ENCODE data around the gene SPRR4.

Gene SPRR4

DNA sequence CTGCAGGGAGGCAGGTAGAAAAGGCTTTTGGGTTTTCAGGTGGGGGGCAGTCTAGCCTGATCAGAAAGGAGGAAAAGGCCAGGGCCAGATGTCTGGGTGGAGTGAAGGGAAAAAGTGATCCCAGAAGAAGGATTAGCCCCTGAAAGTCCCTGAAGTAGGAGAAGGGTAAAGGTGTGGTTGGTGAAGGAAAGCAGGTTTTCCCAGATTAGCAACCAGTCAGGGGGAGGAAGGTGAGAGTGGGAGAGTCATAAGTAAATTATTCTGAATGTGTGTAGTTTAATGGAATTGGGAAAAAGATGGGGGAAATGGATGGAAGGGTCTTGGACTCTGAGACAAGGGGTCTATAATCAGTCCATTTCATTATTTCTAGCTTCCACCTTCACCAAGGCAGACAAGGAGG is 12.8 kb downstream of the SPRR4 start:
- no peak for DNase-seq (ENCODE audit: low read depth in 2 of 2)
- TF ChIP-seq, protein P1, sequence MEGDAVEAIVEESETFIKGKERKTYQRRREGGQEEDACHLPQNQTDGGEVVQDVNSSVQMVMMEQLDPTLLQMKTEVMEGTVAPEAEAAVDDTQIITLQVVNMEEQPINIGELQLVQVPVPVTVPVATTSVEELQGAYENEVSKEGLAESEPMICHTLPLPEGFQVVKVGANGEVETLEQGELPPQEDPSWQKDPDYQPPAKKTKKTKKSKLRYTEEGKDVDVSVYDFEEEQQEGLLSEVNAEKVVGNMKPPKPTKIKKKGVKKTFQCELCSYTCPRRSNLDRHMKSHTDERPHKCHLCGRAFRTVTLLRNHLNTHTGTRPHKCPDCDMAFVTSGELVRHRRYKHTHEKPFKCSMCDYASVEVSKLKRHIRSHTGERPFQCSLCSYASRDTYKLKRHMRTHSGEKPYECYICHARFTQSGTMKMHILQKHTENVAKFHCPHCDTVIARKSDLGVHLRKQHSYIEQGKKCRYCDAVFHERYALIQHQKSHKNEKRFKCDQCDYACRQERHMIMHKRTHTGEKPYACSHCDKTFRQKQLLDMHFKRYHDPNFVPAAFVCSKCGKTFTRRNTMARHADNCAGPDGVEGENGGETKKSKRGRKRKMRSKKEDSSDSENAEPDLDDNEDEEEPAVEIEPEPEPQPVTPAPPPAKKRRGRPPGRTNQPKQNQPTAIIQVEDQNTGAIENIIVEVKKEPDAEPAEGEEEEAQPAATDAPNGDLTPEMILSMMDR (IDR thresholded peaks at IDR 0.05; ENCODE audit: low read depth, low read length) = no peak
- H3K4me3 ChIP-seq (replicated peaks in 1 of 2; ENCODE audit: low read depth in 2 of 2, low read length in 2 of 2) = no peak overlapping the region

DNA sequence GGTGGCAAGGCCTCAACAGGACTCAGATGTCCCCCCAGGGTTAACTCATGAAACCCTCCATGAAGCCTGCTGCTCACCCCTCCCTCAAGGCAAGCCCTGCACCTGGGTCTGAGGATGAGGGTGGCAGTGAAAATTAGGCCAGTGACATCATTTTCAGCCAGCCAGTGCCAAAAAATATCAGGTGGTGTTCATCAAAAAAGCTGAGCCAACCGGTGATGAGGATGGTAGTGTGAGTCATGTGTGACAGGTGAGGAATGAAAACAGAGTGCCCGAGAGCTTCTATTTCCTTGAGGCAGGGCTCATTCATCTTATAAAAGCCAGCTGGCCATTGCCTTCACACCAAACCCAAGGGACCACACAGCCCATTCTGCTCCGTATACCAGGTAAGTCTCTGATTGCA is 13.3 kb downstream of the SPRR4 start, which contains the start of gene SPRR1A:
Gene SPRR1A (plus strand): TSS at position 339 of the 400 bp plus-strand sequence. CDS start 1,150 bp downstream, outside the sequence.
- DNase-seq (ENCODE audit: low read depth in 2 of 2) = no peak
- no peak within 1 kb of the TSS for H3K4me3 ChIP-seq (replicated peaks in 1 of 2; ENCODE audit: low read depth in 2 of 2, low read length in 2 of 2)
- TF ChIP-seq, protein P1 (IDR thresholded peaks at IDR 0.05; ENCODE audit: low read depth, low read length) = no peak

- no peak overlapping the region for H3K4me3 ChIP-seq (replicated peaks in 1 of 2; ENCODE audit: low read depth in 2 of 2, low read length in 2 of 2)
- TF ChIP-seq, protein P1 (IDR thresholded peaks at IDR 0.05; ENCODE audit: low read depth, low read length) = no peak
- DNase-seq (ENCODE audit: low read depth in 2 of 2) = no peak
Measured at GRCh38 chr1:152986578-152986977, 16.1 kb downstream of the SPRR4 start.

DNA sequence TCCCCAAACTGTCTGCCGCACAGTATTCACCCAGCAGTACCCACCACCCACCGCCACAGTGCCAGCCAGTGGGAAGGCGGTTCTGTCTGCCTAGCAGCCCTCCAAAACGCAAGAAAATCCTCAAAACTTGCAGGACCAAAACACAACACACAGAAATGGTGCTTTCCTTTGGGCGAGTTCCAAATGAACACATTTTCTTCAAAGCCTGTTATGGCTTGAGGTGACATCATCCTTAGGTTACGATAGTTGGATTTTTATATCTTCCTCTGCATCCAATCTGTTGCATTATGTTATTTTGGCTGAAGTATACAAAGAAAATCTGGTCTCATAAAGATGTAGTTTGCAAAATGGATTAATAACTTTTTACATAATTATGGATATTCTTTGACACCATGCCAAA is 22.7 kb downstream of the SPRR4 start:
- no peak for DNase-seq (ENCODE audit: low read depth in 2 of 2)
- no peak overlapping the region for H3K4me3 ChIP-seq (replicated peaks in 1 of 2; ENCODE audit: low read depth in 2 of 2, low read length in 2 of 2)
- TF ChIP-seq, protein P1 (IDR thresholded peaks at IDR 0.05; ENCODE audit: low read depth, low read length) = no peak

- no peak overlapping the region for H3K4me3 ChIP-seq (replicated peaks in 1 of 2; ENCODE audit: low read depth in 2 of 2, low read length in 2 of 2)
- DNase-seq (ENCODE audit: low read depth in 2 of 2) = no peak
- TF ChIP-seq, protein P1 (IDR thresholded peaks at IDR 0.05; ENCODE audit: low read depth, low read length) = no peak
Measured at GRCh38 chr1:152995842-152996241, 25.4 kb downstream of the SPRR4 start.

GRCh38 chr1:152996633-152997400 is 26.4 kb downstream of the SPRR4 start:
- DNase-seq (ENCODE audit: low read depth in 2 of 2) = no peak
- TF ChIP-seq, protein P1 (IDR thresholded peaks at IDR 0.05; ENCODE audit: low read depth, low read length) = no peak
- no peak overlapping the region for H3K4me3 ChIP-seq (replicated peaks in 1 of 2; ENCODE audit: low read depth in 2 of 2, low read length in 2 of 2)

Measured in cardiac fibroblast (primary cell).